NB4 (cell line): Measurements from ENCODE around the gene SEC16B.

Experiments used
- CTCF ChIP-seq: IDR thresholded peaks from one replicate; pipeline ENCODE4 v1.5.1; 2012; ENCODE audit warnings: low read depth, low read length
- MAX ChIP-seq: IDR thresholded peaks from 2 replicates; pipeline ENCODE4 v1.6.1; 2011; ENCODE audit warnings: low read depth, low read length
- MYC ChIP-seq: IDR thresholded peaks from 2 replicates; pipeline ENCODE4 v1.6.1; 2011; ENCODE audit warnings: low read depth, low read length
- POLR2A ChIP-seq: IDR thresholded peaks from 2 replicates; pipeline ENCODE4 v1.6.1; 2011; ENCODE audit warnings: mild to moderate bottlenecking; ENCODE audit not compliant: insufficient read length; ENCODE audit errors: extremely low read depth

GRCh38 chr1:177912991-177913390 is 56.9 kb downstream of the SEC16B start:
- TF ChIP-seq CTCF (no peak), POLR2A (no peak), MYC (no peak), MAX (no peak)
